Ishikawa (cell line): ENCODE measurements around the gene ELF1.

ENCODE experiments used
- CEBPB ChIP-seq: IDR thresholded peaks from 2 replicates; pipeline ENCODE4 v1.6.1; 2012
- CREB1 ChIP-seq: IDR thresholded peaks from 2 replicates; pipeline ENCODE4 v1.6.1; 2012; ENCODE audit warnings: low read depth
- EGR1 ChIP-seq: IDR thresholded peaks from 2 replicates; pipeline ENCODE4 v1.6.1; 2012
- EP300 ChIP-seq: IDR thresholded peaks from 2 replicates; pipeline ENCODE4 v1.6.1; 2012; ENCODE audit warnings: borderline replicate concordance
- FOXM1 ChIP-seq: IDR thresholded peaks from 2 replicates; pipeline ENCODE4 v1.6.1; 2012; ENCODE audit warnings: low read depth, borderline replicate concordance
- MAX ChIP-seq: IDR thresholded peaks from 2 replicates; pipeline ENCODE4 v1.6.1; 2012
- NFIC ChIP-seq: IDR thresholded peaks from 2 replicates; pipeline ENCODE4 v1.6.1; 2012
- RAD21 ChIP-seq: IDR thresholded peaks from 2 replicates; pipeline ENCODE4 v1.6.1; 2012; ENCODE audit warnings: low read depth
- REST ChIP-seq: IDR thresholded peaks from 2 replicates; pipeline ENCODE4 v1.6.1; 2012; ENCODE audit warnings: low read depth, mild to moderate bottlenecking
- TAF1 ChIP-seq: IDR thresholded peaks from 2 replicates; pipeline ENCODE4 v1.6.1; 2012; ENCODE audit warnings: low read depth, mild to moderate bottlenecking
- TCF12 ChIP-seq: IDR thresholded peaks from 2 replicates; pipeline ENCODE4 v1.6.1; 2012; ENCODE audit warnings: low read depth
- TEAD4 ChIP-seq: IDR thresholded peaks from 2 replicates; pipeline ENCODE4 v1.6.1; 2012
- USF1 ChIP-seq: IDR thresholded peaks from 2 replicates; pipeline ENCODE4 v1.6.1; 2012
- YY1 ChIP-seq: IDR thresholded peaks from 2 replicates; pipeline ENCODE4 v1.6.1; 2012; ENCODE audit warnings: low read depth
- ZBTB7A ChIP-seq: IDR thresholded peaks from 2 replicates; pipeline ENCODE4 v1.6.1; 2012; ENCODE audit warnings: low read depth

Gene ELF1

GRCh38 chr13:41012536-41012935 lies 6.6 kb downstream of the ELF1 start:
- TF ChIP-seq TCF12 (no peak), TEAD4 (no peak), CEBPB (no peak), USF1 (no peak), FOXM1 (no peak)

- TF ChIP-seq CREB1, result no peak
- TF ChIP-seq TCF12, result no peak
- TF ChIP-seq USF1, result no peak
- TF ChIP-seq ZBTB7A, result no peak
- TF ChIP-seq TEAD4, result no peak
- TF ChIP-seq RAD21, result no peak
- no peak for TF ChIP-seq CEBPB
- no peak for TF ChIP-seq NFIC
- TF ChIP-seq EGR1, result no peak
- no peak for TF ChIP-seq TAF1
- no peak for TF ChIP-seq REST
- TF ChIP-seq MAX, result no peak
- TF ChIP-seq YY1, result no peak
- TF ChIP-seq EP300, result no peak
- TF ChIP-seq FOXM1, result no peak
These were observed 7.6 kb downstream of the ELF1 start for GRCh38 chr13:41011382-41011956.

GRCh38 chr13:41008349-41008980 lies 10.7 kb downstream of the ELF1 start:
- TF ChIP-seq USF1, result no peak
- no peak for TF ChIP-seq ZBTB7A
- no peak for TF ChIP-seq CEBPB
- TF ChIP-seq RAD21, result no peak
- no peak for TF ChIP-seq NFIC
- no peak for TF ChIP-seq REST
- TF ChIP-seq TEAD4, result no peak
- no peak for TF ChIP-seq EP300
- TF ChIP-seq CREB1, result no peak
- TF ChIP-seq MAX, result no peak
- TF ChIP-seq EGR1, result no peak
- TF ChIP-seq TCF12, result no peak
- TF ChIP-seq FOXM1, result no peak
- no peak for TF ChIP-seq TAF1
- no peak for TF ChIP-seq YY1

GRCh38 chr13:41007744-41008128 lies 11.4 kb downstream of the ELF1 start:
- no peak for TF ChIP-seq TCF12
- no peak for TF ChIP-seq NFIC
- no peak for TF ChIP-seq FOXM1
- no peak for TF ChIP-seq CEBPB
- no peak for TF ChIP-seq ZBTB7A
- TF ChIP-seq CREB1, result no peak
- TF ChIP-seq RAD21, result no peak
- no peak for TF ChIP-seq EP300
- no peak for TF ChIP-seq TAF1
- TF ChIP-seq USF1, result no peak
- no peak for TF ChIP-seq YY1
- TF ChIP-seq MAX, result no peak
- TF ChIP-seq EGR1, result no peak
- TF ChIP-seq TEAD4, result no peak
- TF ChIP-seq REST, result no peak
